Measurements from ENCODE around the gene ZNF132. TPM values are rescaled to one million over a fixed set of nuclear protein-coding genes. Genes with fewer than 3 reads are reported as not detected.

ZNF132 gene
- total RNA-seq, 1 experiment from 2014 or later, result 2.6 TPM

GRCh38 chr19:58395220-58395978, 44.6 kb downstream of the ZNF132 start, which contains the start of gene RNF225 (continued):
- no peak for TF ChIP-seq ZBTB43 (CRISPR knock-in tag; IDR thresholded peaks at IDR 0.05)
- no peak for TF ChIP-seq ZNF512 (CRISPR knock-in tag; IDR thresholded peaks at IDR 0.05; ENCODE audit: borderline replicate concordance)
- no peak for TF ChIP-seq E2F4 (CRISPR knock-in tag; IDR thresholded peaks at IDR 0.05; ENCODE audit: borderline replicate concordance, low read depth)
- no peak for TF ChIP-seq ELF4 (CRISPR knock-in tag; IDR thresholded peaks at IDR 0.05; ENCODE audit: low read depth)
- TF ChIP-seq ZNF263 (CRISPR knock-in tag; IDR thresholded peaks at IDR 0.05; ENCODE audit: low read depth), result no peak
- TF ChIP-seq PRRX2 (CRISPR knock-in tag; IDR thresholded peaks at IDR 0.05), result peak; percentile 94
- TF ChIP-seq ZNF232 (CRISPR knock-in tag; IDR thresholded peaks at IDR 0.05), result no peak
- TF ChIP-seq GRHL2 (CRISPR knock-in tag; IDR thresholded peaks at IDR 0.05; ENCODE audit: insufficient replicate concordance, severe bottlenecking), result no peak
- no peak for TF ChIP-seq ZNF138 (CRISPR knock-in tag; conservative IDR thresholded peaks at IDR 0.05)
- TF ChIP-seq FOXJ3 (CRISPR knock-in tag; IDR thresholded peaks at IDR 0.05; ENCODE audit: borderline replicate concordance), result no peak
- TF ChIP-seq ETV6 (CRISPR knock-in tag; IDR thresholded peaks at IDR 0.05), result no peak
- no peak for TF ChIP-seq MYBL2 (CRISPR knock-in tag; IDR thresholded peaks at IDR 0.05)
- TF ChIP-seq EMX1 (CRISPR knock-in tag; IDR thresholded peaks at IDR 0.05), result peak; percentile 89
- no peak for TF ChIP-seq CBFB (CRISPR knock-in tag; IDR thresholded peaks at IDR 0.05; ENCODE audit: low read depth)
- TF ChIP-seq AR (CRISPR knock-in tag; IDR thresholded peaks at IDR 0.05), result peak; percentile 44; the same call in 1 of the 2 replicates
- no peak for TF ChIP-seq GABPB1 (CRISPR knock-in tag; IDR thresholded peaks at IDR 0.05)
- TF ChIP-seq RORB (CRISPR knock-in tag; IDR thresholded peaks at IDR 0.05), result no peak
- TF ChIP-seq SP1 (CRISPR knock-in tag; conservative IDR thresholded peaks at IDR 0.05), result no peak; the same call in none of the 2 replicates
- peak; percentile 61; the same call in 1 of the 2 replicates for TF ChIP-seq CREM (CRISPR knock-in tag; IDR thresholded peaks at IDR 0.05)
- no peak for TF ChIP-seq ZNF281 (CRISPR knock-in tag; IDR thresholded peaks at IDR 0.05)
- no peak for TF ChIP-seq TEAD1 (CRISPR knock-in tag; IDR thresholded peaks at IDR 0.05)
- peak; percentile 47; the same call in 1 of the 2 replicates for TF ChIP-seq FOXK1 (CRISPR knock-in tag; IDR thresholded peaks at IDR 0.05)
- TF ChIP-seq ZNF396 (CRISPR knock-in tag; IDR thresholded peaks at IDR 0.05; ENCODE audit: borderline replicate concordance), result no peak
- TF ChIP-seq NR2C2 (CRISPR knock-in tag; IDR thresholded peaks at IDR 0.05), result no peak
- no peak for TF ChIP-seq CDX4 (CRISPR knock-in tag; IDR thresholded peaks at IDR 0.05; ENCODE audit: borderline replicate concordance)
- no peak; the same call in none of the 2 replicates for TF ChIP-seq FOXP1 (CRISPR knock-in tag; IDR thresholded peaks at IDR 0.05; ENCODE audit: borderline replicate concordance)
- TF ChIP-seq NFATC4 (CRISPR knock-in tag; IDR thresholded peaks at IDR 0.05), result peak; percentile 78
- no peak for TF ChIP-seq MXD4 (CRISPR knock-in tag; IDR thresholded peaks at IDR 0.05; ENCODE audit: borderline replicate concordance)
- no peak for TF ChIP-seq JUN (CRISPR knock-in tag; IDR thresholded peaks at IDR 0.05)
- TF ChIP-seq ESRRA (CRISPR knock-in tag; IDR thresholded peaks at IDR 0.05; ENCODE audit: borderline replicate concordance), result no peak
